GM18520 (cell line): ENCODE results near the gene PGD.
"Not testable (repeated sequence)": the region's sequence is repeated elsewhere in the genome, so short reads cannot be mapped to it uniquely, and the experiment has no call there.

Experiments
- ATAC-seq: cut with Tn5 transposase; IDR thresholded peaks from one replicate; pipeline ENCODE4 v1.9.1; 2021; ENCODE audit not compliant: unreplicated experiment

The PGD gene

DNA sequence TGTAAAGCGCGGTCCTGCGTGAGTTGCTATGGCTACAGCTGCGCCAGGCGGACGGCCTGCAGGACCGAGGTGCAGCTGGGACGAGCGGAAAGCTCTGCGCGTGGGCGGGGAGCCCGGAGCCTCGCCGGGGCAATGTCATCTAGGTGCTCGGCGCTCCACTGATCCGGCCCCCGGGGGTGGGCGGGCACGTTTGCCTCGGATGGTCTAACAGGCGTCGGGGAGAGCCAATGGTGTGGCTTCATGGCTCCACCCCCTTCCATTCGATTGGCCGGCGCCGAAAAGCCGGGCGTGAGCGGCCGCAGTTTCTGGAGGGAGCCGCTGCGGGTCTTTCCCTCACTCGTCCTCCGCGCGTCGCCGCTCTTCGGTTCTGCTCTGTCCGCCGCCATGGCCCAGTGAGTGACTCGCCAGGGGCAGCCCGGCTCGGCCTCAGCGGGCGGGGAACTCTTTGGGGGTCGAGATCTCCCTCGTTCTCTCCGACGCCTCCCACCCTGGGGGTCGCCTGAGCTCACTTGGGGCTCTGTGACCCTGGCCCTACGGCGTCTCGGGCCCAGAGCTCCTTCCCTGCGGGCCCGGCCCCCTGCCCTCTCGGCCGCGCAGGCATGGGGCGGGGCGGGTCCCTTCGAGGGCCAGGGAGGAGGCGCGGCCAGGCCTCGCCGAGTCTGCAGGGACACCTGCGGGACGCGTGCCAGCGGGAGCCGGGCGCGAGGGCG lies at the start of gene PGD:
Gene PGD, plus strand, starts transcription at position 331 of the 710 bp plus-strand sequence. Its CDS starts 54 bp downstream, at position 385.
- peak; percentile 91 for ATAC-seq

DNA sequence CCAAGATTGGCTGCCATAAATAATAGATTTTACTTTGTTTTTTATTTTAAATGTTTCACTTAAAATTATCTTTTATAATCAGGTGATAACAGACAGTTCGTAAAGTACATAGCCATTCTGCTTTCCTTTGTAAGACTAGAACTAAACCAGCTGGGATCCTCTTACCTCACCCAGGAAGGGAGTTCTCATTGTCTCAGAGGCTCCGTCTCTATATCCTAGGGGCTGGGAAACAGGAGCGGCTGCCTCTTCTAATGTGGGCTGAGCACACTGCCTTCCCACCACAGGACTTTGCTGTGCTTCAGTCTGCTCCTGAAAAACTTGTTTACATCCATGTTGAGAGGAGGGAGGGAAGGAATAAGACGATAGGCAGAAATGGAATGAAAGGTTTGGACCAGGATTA lies 45.6 kb upstream of the PGD start:
- ATAC-seq = no peak

DNA sequence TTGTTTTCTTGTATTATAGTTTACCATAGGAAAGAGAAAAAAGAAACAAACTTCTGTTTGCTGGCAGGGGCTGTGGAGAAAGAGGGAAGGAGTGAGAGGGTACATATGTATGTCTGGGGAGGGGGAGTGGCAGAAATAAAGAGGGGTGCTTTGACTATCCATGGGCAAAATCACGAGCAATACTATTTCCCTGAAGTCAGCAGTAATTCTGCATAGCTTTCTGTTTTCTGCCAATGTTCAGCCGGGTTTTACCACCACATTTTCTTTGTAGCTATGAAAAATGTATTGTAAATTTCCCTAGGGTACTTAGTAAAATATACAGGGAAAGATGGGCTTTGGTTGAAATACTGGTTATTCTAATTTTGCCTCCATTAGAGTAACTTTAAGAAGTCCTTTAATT lies 45.2 kb upstream of the PGD start:
- ATAC-seq = no peak

DNA sequence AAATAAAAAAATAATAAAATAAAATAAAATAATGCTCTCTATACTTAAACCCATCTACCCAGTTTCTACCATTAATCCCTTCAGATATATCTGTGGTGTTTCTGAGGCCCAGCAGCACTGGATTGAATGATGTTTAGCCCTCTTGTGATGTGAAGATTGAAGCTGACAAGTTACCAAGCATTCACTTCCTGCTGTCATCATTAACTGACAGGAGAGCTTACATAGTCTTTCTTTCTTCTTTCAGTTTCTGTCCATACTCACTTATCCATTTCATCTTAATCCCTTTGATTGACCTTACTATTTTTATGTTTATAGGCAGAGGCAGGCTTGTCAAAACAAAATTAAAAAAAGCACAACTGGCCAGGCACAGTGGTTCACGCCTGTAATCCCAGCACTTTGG lies 38.8 kb upstream of the PGD start:
- ATAC-seq = no peak

DNA sequence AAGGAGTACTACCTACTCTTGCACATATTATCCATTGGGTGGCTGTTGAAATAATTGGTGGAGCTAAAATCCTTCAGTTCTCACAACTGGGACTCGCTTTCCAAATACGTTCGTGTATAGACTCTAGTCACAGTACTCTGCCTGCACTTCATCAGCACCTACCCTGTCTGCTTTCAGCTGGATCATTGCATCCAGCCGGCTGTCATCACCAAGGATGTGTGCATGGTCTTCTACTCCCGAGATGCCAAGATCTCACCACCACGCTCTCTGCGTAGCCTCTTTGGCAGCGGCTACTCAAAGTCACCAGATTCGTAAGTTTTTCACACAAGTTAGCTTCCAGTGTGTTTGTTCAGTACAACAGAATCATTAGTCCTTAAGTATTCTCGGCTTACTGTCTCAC lies 37.3 kb upstream of the PGD start:
- no peak for ATAC-seq

DNA sequence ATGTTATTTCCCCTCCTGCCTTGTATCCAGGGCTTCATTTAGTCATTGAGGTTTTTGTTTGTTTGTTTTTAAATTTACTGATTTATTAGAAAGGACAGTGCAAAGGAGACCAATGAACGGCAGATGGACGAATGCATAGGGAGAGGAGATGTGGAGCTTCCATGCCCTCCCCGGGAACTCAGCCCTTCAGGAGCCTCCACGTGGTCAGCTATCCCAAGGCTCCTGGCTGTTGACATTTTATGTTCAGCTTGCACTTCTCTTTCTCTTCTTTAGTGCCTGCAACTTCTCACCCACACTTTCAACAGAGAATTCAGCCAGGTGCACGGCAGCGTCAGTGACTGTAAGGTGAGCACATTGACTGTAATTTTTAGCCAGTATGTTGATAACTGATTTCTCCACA lies 30.7 kb upstream of the PGD start:
- ATAC-seq = no peak

DNA sequence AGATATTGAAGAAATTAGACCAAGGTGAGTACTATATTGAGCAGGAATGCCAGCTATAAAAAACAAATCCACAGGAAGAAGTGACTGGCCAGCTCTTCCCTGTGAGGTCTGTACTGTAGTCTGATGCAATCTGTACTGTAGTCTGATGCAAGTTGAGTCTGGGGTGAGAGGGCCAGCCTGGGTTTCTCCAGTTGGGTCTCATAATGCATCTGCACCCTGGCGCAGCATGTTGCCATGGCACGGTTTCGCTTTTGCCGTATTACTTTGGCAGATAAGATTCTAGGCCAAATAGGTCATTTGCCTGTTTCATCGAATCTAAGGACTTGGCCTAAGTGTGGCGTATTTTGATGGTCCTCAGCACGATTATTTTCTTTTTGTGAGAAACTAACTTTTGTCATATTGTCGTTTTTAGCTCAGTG lies 24.4 kb upstream of the PGD start:
- ATAC-seq = no peak

DNA sequence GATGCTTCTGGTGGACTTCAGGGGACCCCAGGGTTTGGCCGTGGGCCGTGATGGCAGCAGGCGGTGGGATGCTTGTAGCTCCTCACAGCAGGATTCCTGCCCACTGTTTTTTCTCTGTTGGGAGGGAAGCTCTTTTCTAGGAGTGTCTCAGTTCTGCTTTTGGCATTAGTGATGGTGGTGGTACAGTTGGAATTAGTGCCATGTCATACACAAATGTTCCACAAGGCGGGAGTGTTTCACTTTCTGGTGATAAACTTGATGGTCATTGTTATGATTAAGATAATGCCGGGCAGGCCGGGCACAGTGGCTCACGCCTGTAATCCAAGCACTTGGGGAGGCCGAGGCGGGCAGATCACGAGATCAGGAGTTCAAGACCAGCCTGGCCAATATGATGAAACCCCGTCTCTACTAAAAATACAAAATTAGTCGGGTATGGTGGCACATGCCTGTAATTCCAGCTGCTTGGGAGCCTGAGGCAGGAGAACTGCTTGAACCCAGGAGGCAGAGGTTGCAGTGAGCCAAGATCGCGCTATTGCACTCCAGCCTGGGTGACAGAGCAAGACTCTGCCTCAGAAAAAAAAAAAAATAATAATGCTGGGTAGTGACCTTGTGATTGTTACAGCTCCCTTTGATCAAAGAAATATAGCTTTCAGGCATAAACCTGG lies 21.4 kb upstream of the PGD start:
- ATAC-seq = not testable (repeated sequence)

DNA sequence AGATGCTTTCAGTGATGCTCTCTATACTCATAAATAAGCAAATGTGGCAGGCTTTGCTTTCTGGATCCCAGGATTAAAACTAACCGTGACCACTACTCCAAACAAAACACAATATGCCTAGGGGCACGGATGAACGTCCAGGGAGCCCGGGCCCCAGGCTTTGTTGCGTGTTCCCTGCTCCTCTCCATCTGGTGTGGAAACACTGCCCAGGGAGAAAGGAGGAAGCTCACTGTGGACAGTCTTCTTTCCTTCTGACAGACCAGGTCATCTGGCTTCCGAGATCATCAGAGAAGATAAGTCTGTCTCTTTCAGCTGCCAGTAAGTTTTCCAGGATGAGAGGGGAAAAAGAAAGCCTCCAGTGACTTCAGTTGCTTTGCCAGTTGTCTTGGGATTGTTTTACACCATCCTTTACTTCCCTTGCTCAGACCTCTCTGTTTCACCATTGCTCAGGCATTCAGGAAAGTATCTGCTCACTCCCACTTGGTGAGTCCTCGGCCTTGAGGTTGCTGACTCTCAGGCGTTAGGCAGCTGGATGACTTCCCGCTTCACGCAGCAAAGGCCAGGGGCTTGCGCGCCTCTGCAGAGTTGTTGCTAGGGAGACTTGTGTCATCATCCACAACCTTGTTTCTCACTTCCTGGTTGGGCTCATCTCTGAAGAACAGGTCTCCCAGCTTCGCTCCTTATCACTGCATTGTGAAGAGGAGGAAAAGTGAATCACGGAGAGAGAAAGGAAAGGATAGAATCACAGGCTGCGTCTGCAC lies 20.6 kb upstream of the PGD start:
- ATAC-seq = no peak

DNA sequence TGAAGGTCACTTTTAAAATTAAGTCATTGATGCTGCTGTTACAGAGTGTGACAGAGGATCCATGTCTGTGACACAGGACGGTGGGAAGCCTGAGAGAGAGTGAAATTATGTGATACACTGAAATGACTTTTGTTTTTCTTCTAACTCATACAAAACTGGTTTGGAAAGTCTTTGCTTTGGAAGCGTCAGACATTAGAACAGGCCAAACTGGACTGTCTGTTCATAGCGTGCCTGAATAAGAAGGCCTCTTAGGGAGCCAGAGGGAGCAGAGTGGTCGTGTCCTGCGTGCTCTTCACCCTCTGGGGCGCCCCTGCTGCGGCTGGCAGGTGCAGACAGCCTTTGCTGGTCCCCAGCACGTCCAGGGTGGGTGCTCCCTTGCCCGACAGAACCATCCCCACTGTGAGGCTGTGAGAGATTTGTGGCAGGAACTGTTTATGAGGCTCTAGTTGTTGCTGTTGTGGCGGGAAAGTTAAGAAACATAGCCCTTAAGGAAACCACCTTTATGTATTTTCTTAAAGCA lies 19.7 kb upstream of the PGD start:
- ATAC-seq = no peak

DNA sequence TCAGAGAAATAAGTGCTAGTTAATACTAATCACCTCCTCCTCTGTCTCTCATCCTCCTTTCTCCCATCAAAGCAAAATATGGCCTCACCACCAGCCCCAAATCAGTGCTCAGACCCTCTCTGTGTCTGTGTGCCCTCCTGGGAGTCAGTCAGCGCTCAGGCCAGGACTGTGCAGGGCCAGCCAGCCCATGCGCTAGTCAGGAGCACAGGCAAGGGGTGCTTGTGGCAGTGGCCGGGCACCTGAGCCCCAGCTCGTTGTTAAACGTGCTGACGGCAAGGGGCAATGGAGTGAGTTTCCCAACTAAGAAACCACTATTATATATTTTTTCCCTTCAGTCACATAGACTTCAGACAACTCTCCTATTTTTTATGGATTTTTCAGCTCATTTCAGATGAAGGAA lies 19.2 kb upstream of the PGD start:
- no peak for ATAC-seq

DNA sequence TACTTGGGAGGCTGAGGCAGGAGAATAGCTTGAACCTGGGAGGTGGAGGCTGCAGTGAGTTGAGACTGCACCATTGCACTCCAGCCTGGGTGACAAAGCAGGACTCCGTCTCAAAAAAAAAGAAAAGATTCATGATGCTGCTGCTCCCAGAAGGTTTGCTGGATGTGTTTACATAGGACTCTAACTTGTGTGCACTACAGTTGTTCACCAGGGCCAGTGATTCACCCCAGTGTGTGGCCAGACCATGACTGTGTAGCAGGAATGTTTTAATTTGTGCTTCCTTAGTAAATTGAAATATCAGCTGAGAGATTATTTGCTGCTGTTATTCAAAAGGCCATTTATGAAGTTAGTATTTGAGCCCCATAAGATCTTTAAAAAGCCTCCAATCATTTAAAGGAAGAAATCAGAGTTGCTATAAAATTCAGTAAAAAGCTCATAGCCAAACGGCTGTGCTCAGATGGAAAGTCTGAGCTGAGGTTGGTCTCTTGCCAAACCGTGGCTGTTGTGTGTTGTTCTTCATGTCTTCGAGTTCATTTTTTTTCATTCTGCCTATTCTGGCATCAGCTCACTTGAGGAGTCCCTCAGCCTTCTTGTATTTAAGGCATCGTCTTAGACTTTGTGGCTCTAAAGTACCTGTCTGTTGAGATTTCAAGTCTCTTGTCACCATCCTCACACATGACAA lies 18.1 kb upstream of the PGD start:
- ATAC-seq = no peak

DNA sequence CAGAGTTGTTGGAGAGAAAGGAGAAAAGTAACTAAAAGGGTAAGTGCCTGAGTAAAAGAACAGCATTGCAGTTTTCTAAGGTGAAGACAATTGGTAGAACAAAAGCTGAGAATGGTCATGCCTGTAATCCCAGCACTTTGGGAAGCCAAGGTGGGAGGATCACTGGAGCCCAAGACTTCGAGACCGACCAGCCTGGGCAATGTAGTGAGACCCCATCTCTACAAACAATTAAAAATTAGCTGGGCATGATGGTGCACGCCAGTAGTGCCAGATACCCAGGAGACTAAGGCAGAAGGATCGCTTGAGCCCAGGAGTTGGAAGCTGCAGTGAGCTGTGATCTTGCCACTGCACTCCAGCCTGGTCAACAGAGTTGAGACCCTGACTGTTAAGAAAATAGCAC lies 15.2 kb upstream of the PGD start:
- no peak for ATAC-seq

DNA sequence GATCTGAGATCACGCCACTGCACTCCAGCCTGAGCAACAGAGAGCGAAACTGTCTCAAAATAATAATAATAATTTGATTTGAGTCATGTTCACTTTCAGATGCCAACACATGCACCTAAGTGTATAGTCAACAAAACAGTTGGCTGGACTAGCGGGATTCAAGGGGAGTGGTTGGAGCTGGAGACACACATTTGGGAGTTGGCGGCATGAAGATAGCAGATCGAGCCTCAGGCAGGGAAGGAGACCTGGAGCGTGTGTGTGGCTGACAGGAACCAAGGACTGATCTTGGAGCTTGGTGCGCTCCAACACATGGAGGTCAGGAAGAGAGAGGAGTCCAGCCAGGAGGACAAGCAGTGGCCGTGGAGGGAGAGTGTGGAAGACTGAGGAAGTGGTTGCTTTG lies 14.6 kb upstream of the PGD start:
- no peak for ATAC-seq

DNA sequence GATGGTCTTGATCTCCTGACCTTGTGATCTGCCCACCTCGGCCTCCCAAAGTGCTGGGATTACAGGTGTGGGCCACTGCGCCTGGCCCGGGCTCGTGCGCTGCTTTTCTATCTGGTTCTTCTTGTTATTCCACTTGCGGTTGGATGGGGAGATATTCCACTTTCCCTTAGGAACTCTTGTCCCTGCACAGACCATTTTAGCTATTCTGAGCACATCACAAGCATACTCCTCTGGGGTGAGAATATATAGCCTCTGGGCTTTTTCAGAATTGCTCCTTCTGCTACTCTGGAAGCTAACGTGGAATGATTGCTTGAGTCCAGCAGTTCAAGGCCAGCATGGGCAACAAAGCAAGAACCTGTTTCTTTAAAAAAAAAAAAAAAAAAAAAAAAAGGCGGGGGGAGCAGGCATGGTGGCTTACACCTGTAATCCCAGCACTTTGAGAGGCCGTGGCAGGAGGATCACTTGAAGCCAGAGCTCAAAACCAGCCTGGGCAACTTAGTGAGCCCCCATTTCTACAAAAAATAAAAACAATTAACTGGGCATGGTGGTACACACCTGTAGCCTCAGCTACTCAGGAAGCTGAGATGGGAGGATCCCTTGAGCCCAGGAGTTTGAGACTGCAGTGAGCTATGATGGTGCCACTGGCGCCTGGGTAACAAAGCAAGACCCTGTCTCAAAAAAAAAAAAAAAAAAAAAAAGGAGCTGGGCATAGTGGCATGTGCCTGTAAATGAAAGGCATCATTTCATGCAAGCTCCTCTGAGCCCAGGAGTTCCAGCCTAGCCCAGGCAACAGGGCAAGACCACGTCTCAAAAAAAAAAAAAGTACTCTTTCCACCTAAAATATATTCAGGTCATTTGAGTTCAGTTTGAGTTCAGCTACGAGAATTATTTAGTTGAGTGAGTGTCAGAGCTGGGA lies 11.8 kb upstream of the PGD start:
- ATAC-seq = no peak

DNA sequence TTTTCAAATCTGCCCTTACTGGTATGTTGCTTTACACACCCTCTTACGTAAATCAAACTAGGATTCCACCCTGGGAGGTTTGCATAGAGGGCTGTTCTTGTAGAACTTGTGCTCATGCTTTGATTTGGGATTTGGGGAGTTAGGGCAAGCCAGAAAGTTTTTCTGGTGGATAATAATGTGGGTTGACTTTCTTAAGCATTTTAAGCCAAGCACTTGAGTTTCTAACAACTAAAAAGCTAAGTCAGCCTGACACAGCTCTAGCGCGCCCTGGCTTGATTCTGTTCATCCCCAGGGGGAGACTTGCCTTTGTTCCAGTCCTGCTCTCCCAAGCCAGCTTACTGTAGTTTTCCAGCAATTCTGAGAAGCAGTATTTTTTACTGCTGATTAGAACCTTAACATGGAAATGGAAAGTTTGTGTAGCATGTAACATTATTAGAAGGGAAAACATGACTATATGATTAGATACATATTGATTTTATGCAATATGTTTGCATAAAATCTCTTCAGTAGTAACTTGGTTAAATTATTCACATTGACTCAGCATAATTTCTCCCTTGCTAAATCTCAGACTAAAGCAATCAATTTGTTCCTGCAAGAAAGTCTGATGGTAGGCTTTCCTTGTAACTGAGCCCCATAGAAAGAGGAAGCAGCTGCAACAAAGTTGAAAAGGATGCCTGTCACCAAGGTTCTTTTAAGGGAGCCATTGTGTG lies 11.0 kb upstream of the PGD start:
- ATAC-seq = no peak

DNA sequence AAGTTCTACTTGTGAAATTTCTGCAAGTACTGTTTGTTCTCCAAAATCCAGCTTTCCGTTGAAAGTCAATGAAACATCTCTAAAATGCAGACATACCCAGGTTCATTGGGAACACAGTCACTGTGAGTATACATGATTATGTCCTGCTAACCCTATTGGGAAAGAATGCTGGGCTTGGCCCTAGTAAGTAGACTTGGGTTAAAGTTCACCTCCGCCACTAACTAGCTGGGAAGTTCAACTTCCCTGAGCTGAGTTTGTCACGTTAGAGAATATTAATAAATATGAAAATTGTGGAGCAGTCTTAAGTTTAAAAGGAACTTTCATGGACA lies 10.5 kb upstream of the PGD start:
- no peak for ATAC-seq

DNA sequence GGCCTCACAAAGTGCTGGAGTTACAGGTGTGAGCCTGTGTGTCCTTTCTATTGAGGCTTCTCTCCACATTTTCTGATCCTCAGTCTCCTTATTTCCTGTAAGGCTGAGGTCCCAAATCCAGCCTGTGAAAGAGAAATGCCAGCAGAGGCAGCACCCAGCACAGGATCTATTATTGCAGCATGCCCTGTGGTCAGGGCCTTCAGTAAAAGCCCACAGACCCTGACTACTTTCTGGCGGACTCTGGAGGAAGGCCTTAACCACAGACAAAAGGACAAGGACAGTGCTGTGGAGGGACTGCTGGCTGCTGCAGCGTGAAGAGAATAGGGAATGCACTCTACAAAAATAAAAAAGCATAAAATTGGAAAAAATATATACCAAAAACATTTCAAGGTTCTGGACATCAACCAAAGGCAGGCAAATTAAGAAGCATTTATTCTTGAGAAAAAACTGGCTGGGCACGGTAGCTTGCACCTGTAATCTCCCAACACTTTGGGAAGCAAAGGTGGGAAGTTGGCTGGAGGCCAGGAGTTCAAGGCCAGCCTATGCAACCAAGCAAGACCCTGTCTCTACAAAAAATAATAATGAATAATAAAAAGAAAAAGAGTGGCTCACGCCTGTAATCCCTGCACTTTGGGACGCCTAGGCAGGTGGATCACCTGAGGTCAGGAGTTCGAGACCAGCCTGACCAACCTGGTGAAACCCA lies 9.4 kb upstream of the PGD start:
- ATAC-seq = no peak

DNA sequence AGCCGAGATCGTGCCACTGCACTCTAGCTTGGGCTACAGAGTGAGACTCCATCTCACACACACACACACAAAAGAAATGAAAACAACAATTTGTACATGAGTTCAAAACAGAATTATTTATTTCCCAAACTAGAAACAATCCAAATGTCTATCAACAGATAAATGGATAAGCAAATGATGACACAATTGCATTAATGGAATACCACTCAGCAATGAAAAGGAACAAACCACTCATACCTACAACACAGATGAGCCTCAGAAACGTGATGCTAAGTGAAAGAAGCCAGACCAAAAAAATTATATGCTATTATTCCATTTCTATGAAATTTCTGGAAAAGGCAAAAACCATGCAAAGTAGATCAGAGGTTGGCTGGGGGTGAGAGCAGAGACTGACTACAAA lies 2.0 kb upstream of the PGD start:
- no peak for ATAC-seq
